IMR-90 (cell line): Measurements from ENCODE around the gene MPIG6B. TPM values are rescaled to one million over a fixed set of nuclear protein-coding genes. Genes with fewer than 3 reads are reported as not detected.

Experiments
- ATAC-seq: fragments of 200-7000 bp; cut with Tn5 transposase; 2 replicates; pipeline ENCODE4 v1.9.1; 2020; ENCODE audit warnings: low read depth, mild to moderate bottlenecking, moderate library complexity
- BruUV-seq: library from RNA; stranded (reverse); fragments of 400-500 nt; replicated peaks from 2 replicates; lab custom pipeline; 2021; lab: Mats Ljungman, UMichigan
- CTCF ChIA-PET: fragments of 300-600 bp; formaldehyde crosslinking; extraction: SDS; loops from one replicate; lab custom pipeline; 2021; ENCODE audit warnings: antibody characterized with exemption; lab: Yijun Ruan, JAX
- POLR2A ChIA-PET: fragments of 300-600 bp; sonication (Branson Sonifier 250); formaldehyde crosslinking; loops from one replicate; lab custom pipeline; 2022; ENCODE audit warnings: antibody characterized with exemption; ENCODE audit not compliant: unreplicated experiment; lab: Charles Lee
- DNase-seq: peaks from one replicate; pipeline ENCODE4 v3.0.0; 2013
- H2AFZ ChIP-seq: replicated peaks from 2 replicates; pipeline ENCODE3; 2013; ENCODE audit warnings: low read length, mild to moderate bottlenecking; ENCODE audit not compliant: poor library complexity
- H2AK5ac ChIP-seq: 2 replicates; pipeline ENCODE4 v1.6.1; 2013; ENCODE audit warnings: low read depth, low read length, inconsistent platforms
- H2AK9ac ChIP-seq: replicated peaks from 2 replicates; pipeline ENCODE3; 2013; ENCODE audit warnings: mild to moderate bottlenecking, low read depth, low read length, moderate library complexity; ENCODE audit not compliant: poor library complexity
- H2BK120ac ChIP-seq: 2 replicates; pipeline ENCODE4 v1.6.1; 2013; ENCODE audit warnings: low read depth, low read length, inconsistent platforms
- H2BK15ac ChIP-seq: 3 replicates; pipeline ENCODE4 v1.6.1; 2013; ENCODE audit warnings: low read depth, low read length, inconsistent platforms
- H2BK20ac ChIP-seq: 2 replicates; pipeline ENCODE4 v1.6.1; 2013; ENCODE audit warnings: low read depth, mild to moderate bottlenecking, inconsistent platforms, low read length, moderate library complexity
- H2BK5ac ChIP-seq: 2 replicates; pipeline ENCODE4 v1.6.1; 2013; ENCODE audit warnings: mild to moderate bottlenecking, low read depth, low read length, inconsistent platforms; ENCODE audit not compliant: poor library complexity, severe bottlenecking
- H3K14ac ChIP-seq: replicated peaks from 2 replicates; pipeline ENCODE4 v1.6.1; 2013; ENCODE audit warnings: low read depth, low read length, inconsistent platforms
- H3K18ac ChIP-seq: 2 replicates; pipeline ENCODE4 v1.6.1; 2013; ENCODE audit warnings: low read depth, low read length, control low read depth
- H3K23ac ChIP-seq: 2 replicates; pipeline ENCODE4 v1.6.1; 2013; ENCODE audit warnings: low read depth, low read length, inconsistent platforms
- H3K27ac ChIP-seq: 2 replicates; pipeline ENCODE4 v1.5.1; 2013; ENCODE audit warnings: mild to moderate bottlenecking, control low read depth, low read length; ENCODE audit not compliant: insufficient read depth
- H3K27me3 ChIP-seq: 2 replicates; pipeline ENCODE4 v1.6.1; 2013; ENCODE audit warnings: low read length; ENCODE audit not compliant: control insufficient read depth, insufficient read depth
- H3K36me3 ChIP-seq: 2 replicates; pipeline ENCODE4 v1.6.1; 2013; ENCODE audit warnings: low read length, mixed read lengths; ENCODE audit not compliant: control insufficient read depth, insufficient read depth
- H3K4ac ChIP-seq: 2 replicates; pipeline ENCODE4 v1.6.1; 2013; ENCODE audit warnings: low read depth, low read length, inconsistent platforms
- H3K4me1 ChIP-seq: 2 replicates; pipeline ENCODE4 v1.6.1; 2013; ENCODE audit warnings: low read length, mixed read lengths; ENCODE audit not compliant: control insufficient read depth, insufficient read depth
- H3K4me2 ChIP-seq: 2 replicates; pipeline ENCODE4 v1.6.1; 2013; ENCODE audit warnings: low read depth, mild to moderate bottlenecking, control low read depth, low read length, moderate library complexity
- H3K4me3 ChIP-seq: 2 replicates; pipeline ENCODE4 v1.5.1; 2013; ENCODE audit warnings: low read depth, mild to moderate bottlenecking, control low read depth, low read length, moderate library complexity; ENCODE audit not compliant: insufficient read depth
- H3K56ac ChIP-seq: 2 replicates; pipeline ENCODE4 v1.6.1; 2013; ENCODE audit warnings: low read length, inconsistent platforms; ENCODE audit not compliant: insufficient read depth; ENCODE audit errors: extremely low read depth
- H3K79me1 ChIP-seq, 2 experiments: 2 replicates each; pipeline ENCODE4 v1.6.1; 2013; ENCODE audit warnings: low read length in 2 of 2, inconsistent platforms in 1 of 2, low read depth in 1 of 2
- H3K9ac ChIP-seq: 2 replicates; pipeline ENCODE4 v1.6.1; 2013; ENCODE audit warnings: low read depth, low read length, control low read depth
- H3K9me1 ChIP-seq: 2 replicates; pipeline ENCODE4 v1.6.1; 2013; ENCODE audit warnings: low read length, inconsistent platforms; ENCODE audit not compliant: insufficient read depth
- H3K9me3 ChIP-seq: 2 replicates; pipeline ENCODE4 v1.6.1; 2013; ENCODE audit warnings: low read length; ENCODE audit not compliant: control insufficient read depth, insufficient read depth
- H4K20me1 ChIP-seq: 2 replicates; pipeline ENCODE4 v1.6.1; 2013; ENCODE audit warnings: low read length, inconsistent platforms; ENCODE audit not compliant: insufficient read depth
- H4K5ac ChIP-seq: 2 replicates; pipeline ENCODE4 v1.6.1; 2013; ENCODE audit warnings: mild to moderate bottlenecking, low read depth, low read length, control low read depth
- H4K8ac ChIP-seq, 2 experiments: 2 replicates each; pipeline ENCODE4 v1.6.1; 2013; ENCODE audit warnings: low read depth in 2 of 2, low read length in 2 of 2, control low read depth in 1 of 2, inconsistent platforms in 1 of 2
- H4K91ac ChIP-seq: 2 replicates; pipeline ENCODE4 v1.6.1; 2013; ENCODE audit warnings: low read depth, low read length, inconsistent platforms; ENCODE audit not compliant: insufficient read depth
- BHLHE40 ChIP-seq: fragments of 150-350 bp; IDR thresholded peaks from 2 replicates; pipeline ENCODE4 v1.6.1; 2016; ENCODE audit warnings: mild to moderate bottlenecking, low read depth, low read length
- CEBPB ChIP-seq: IDR thresholded peaks from 2 replicates; pipeline ENCODE4 v1.6.1; 2012; ENCODE audit warnings: low read depth, low read length, improper control_type of control experiment
- CHD1 ChIP-seq: IDR thresholded peaks from 2 replicates; pipeline ENCODE4 v1.6.1; 2012; ENCODE audit warnings: low read depth, low read length, improper control_type of control experiment
- FOS ChIP-seq: fragments of 150-350 bp; IDR thresholded peaks from 2 replicates; pipeline ENCODE4 v1.6.1; 2016; ENCODE audit warnings: low read depth, low read length
- MAFK ChIP-seq: IDR thresholded peaks from 2 replicates; pipeline ENCODE4 v1.6.1; 2012; ENCODE audit warnings: low read depth, low read length, improper control_type of control experiment
- MAZ ChIP-seq: IDR thresholded peaks from 2 replicates; pipeline ENCODE4 v1.6.1; 2012; ENCODE audit warnings: low read depth, mild to moderate bottlenecking, low read length, improper control_type of control experiment, moderate library complexity, borderline replicate concordance
- MXI1 ChIP-seq: IDR thresholded peaks from 2 replicates; pipeline ENCODE4 v1.6.1; 2012; ENCODE audit warnings: low read depth, mild to moderate bottlenecking, low read length, moderate library complexity, borderline replicate concordance
- NFE2L2 ChIP-seq: fragments of 150-350 bp; IDR thresholded peaks from 2 replicates; pipeline ENCODE4 v1.6.1; 2016; ENCODE audit warnings: low read depth, mild to moderate bottlenecking, low read length
- POLR2A ChIP-seq: IDR thresholded peaks from 2 replicates; pipeline ENCODE4 v1.6.1; 2012; ENCODE audit warnings: mild to moderate bottlenecking, low read depth, low read length
- RAD21 ChIP-seq: IDR thresholded peaks from 2 replicates; pipeline ENCODE4 v1.6.1; 2012; ENCODE audit warnings: low read length, improper control_type of control experiment
- RCOR1 ChIP-seq: IDR thresholded peaks from 2 replicates; pipeline ENCODE4 v1.6.1; 2012; ENCODE audit warnings: mild to moderate bottlenecking, low read length, improper control_type of control experiment; ENCODE audit not compliant: insufficient replicate concordance
- RFX5 ChIP-seq: IDR thresholded peaks from 2 replicates; pipeline ENCODE4 v1.8.0; 2012; ENCODE audit warnings: low read depth, mild to moderate bottlenecking, low read length, moderate library complexity
- SMC3 ChIP-seq: fragments of 150-350 bp; IDR thresholded peaks from 2 replicates; pipeline ENCODE4 v1.6.1; 2016; ENCODE audit warnings: low read depth, mild to moderate bottlenecking, antibody characterized with exemption, low read length, moderate library complexity
- WGBS, 2 experiments: methylation state at CpG; one replicate each; pipeline versions ENCODE4 v1.1.5 to v1.1.7; 2013; ENCODE audit warnings: missing lambda C conversion rate in 2 of 2; ENCODE audit not compliant: insufficient read length in 1 of 2; ENCODE audit errors: extremely low coverage in 2 of 2; 5-methylcytosine and 5-hydroxymethylcytosine counted together
- dilution Hi-C: fragments of 300-500 bp; cut with HindIII; formaldehyde crosslinking; loops from one replicate; pipeline ENCODE4 v1.14.3; 2018; ENCODE audit warnings: low sequenced_read_pairs; ENCODE audit not compliant: unreplicated experiment
- in situ Hi-C: fragments of 300-500 bp; cut with MboI; formaldehyde crosslinking; loops from 3 replicates; pipeline ENCODE4 v1.14.3; 2019; ENCODE audit warnings: low sequenced_read_pairs, inconsistent platforms, mixed read lengths
- intact Hi-C: fragments of 100-400 bp; cut with micrococcal nuclease; formaldehyde crosslinking; loops from 2 replicates; pipeline ENCODE4 v1.10.0; 2022
- polyA plus RNA-seq, 3 experiments: library from polyadenylated mRNA; depleted of rRNA; stranded (reverse); fragments of >200 nt; gene quantifications; 2 replicates each; pipeline ENCODE4 v1.2.3, GENCODE V29; 2012; ENCODE audit warnings: low replicate concordance in 1 of 3
- total RNA-seq: library from RNA; depleted of rRNA; stranded (reverse); fragments of >200 nt; gene quantifications from 2 replicates; pipeline ENCODE4 v1.2.3, GENCODE V29; 2012
- TF ChIP-seq, protein P1 (sequence below): fragments of 150-350 bp; IDR thresholded peaks from 2 replicates; pipeline ENCODE4 v1.6.1; 2016; ENCODE audit warnings: low read depth, mild to moderate bottlenecking, low read length, moderate library complexity, borderline replicate concordance
- TF ChIP-seq, protein P2 (sequence below): conservative IDR thresholded peaks from 2 replicates; pipeline ENCODE4 v1.5.1; 2012; ENCODE audit warnings: mild to moderate bottlenecking, low read depth, low read length, improper control_type of control experiment
- TF ChIP-seq, protein P3 (sequence below): fragments of 150-350 bp; IDR thresholded peaks from 2 replicates; pipeline ENCODE4 v1.6.1; 2017; ENCODE audit warnings: mild to moderate bottlenecking, antibody characterized with exemption, low read length, low read depth

MPIG6B gene
- total and polyA plus RNA-seq, 2 of the 4 experiments (the other 2 are of a cell fraction): not detected

DNA sequence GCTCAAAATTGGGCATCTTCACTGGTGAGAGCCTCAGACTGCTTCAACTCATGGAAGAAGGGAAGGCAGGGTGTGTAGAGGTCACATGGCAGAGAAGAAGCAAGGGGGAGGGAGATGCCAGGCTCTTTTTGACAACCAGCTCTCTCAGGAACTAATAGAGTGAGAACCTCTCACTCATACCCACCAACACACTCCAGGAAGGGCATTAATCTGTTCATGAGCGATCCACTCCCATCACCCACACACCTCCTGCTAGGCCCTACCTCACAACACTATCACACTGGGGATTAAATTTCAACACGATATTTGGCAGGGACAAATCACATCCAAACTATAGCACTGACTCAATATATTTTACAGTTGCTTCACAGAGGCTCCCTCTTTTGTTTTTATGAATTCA lies 18.6 kb downstream of the MPIG6B start:
- Histone ChIP-seq H2BK120ac (no peak overlapping the region), H3K4me3 (no peak overlapping the region), H4K20me1 (no peaks in the 10 kb centered on the region), H2AK9ac (peak overlapping the region; percentile 47), H3K79me1 (peaks cover 10 to 40% of the 10 kb centered on the region in 2 experiments; a peak in 3 of 4 replicates), H3K18ac (no peak overlapping the region), H3K4me1 (peaks cover 10% of the 10 kb centered on the region), H4K5ac (no peak overlapping the region), H3K56ac (no peak overlapping the region), H2BK5ac (no peak overlapping the region), H2BK20ac (no peak overlapping the region), H3K23ac (no peak overlapping the region), H2AK5ac (no peak overlapping the region), H3K9me1 (peaks cover 9% of the 10 kb centered on the region), H3K9me3 (no peaks in the 10 kb centered on the region), H3K36me3 (peaks cover 3% of the 10 kb centered on the region), H4K8ac (no peak overlapping the region), H2AFZ (no peak overlapping the region), H3K27ac (no peak overlapping the region), H3K27me3 (no peaks in the 10 kb centered on the region), H3K9ac (no peak overlapping the region), H3K4ac (no peak overlapping the region), H2BK15ac (no peak overlapping the region), H3K14ac (no peak overlapping the region), H3K4me2 (no peak overlapping the region), H4K91ac (no peak overlapping the region)
- in situ Hi-C loops: no loop called here
- no CpG with 5 or more reads among the region's 2 CpGs for WGBS, 2 experiments
- dilution Hi-C loops: no loop called here
- TF ChIP-seq, protein P1, sequence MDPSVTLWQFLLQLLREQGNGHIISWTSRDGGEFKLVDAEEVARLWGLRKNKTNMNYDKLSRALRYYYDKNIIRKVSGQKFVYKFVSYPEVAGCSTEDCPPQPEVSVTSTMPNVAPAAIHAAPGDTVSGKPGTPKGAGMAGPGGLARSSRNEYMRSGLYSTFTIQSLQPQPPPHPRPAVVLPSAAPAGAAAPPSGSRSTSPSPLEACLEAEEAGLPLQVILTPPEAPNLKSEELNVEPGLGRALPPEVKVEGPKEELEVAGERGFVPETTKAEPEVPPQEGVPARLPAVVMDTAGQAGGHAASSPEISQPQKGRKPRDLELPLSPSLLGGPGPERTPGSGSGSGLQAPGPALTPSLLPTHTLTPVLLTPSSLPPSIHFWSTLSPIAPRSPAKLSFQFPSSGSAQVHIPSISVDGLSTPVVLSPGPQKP: no peak
- TF ChIP-seq RAD21: no peak
- TF ChIP-seq SMC3: no peak
- TF ChIP-seq FOS: no peak
- TF ChIP-seq, protein P2, sequence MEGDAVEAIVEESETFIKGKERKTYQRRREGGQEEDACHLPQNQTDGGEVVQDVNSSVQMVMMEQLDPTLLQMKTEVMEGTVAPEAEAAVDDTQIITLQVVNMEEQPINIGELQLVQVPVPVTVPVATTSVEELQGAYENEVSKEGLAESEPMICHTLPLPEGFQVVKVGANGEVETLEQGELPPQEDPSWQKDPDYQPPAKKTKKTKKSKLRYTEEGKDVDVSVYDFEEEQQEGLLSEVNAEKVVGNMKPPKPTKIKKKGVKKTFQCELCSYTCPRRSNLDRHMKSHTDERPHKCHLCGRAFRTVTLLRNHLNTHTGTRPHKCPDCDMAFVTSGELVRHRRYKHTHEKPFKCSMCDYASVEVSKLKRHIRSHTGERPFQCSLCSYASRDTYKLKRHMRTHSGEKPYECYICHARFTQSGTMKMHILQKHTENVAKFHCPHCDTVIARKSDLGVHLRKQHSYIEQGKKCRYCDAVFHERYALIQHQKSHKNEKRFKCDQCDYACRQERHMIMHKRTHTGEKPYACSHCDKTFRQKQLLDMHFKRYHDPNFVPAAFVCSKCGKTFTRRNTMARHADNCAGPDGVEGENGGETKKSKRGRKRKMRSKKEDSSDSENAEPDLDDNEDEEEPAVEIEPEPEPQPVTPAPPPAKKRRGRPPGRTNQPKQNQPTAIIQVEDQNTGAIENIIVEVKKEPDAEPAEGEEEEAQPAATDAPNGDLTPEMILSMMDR: no peak
- no peak for TF ChIP-seq CEBPB
- TF ChIP-seq RFX5: no peak
- TF ChIP-seq BHLHE40: no peak
- no peak for TF ChIP-seq MAZ
- no peak for TF ChIP-seq CHD1
- TF ChIP-seq, protein P3, sequence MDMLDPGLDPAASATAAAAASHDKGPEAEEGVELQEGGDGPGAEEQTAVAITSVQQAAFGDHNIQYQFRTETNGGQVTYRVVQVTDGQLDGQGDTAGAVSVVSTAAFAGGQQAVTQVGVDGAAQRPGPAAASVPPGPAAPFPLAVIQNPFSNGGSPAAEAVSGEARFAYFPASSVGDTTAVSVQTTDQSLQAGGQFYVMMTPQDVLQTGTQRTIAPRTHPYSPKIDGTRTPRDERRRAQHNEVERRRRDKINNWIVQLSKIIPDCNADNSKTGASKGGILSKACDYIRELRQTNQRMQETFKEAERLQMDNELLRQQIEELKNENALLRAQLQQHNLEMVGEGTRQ: no peak
- TF ChIP-seq RCOR1: no peak
- TF ChIP-seq MAFK: no peak
- TF ChIP-seq NFE2L2: no peak
- TF ChIP-seq MXI1: no peak
- TF ChIP-seq POLR2A: no peak
- intact Hi-C loops: no loop called here
- DNase-seq (no peak), ATAC-seq (no peak)
- ChIA-PET CTCF (no interaction called here), POLR2A (no interaction called here)
- no TSS peak for BruUV-seq
